Stimulated activated CD8-positive, alpha-beta memory T cell treated with anti-CD3 and anti-CD28 coated beads, Interleukin-15, amount 100 ng/mL, for 24 hours (primary cell): Measurements from ENCODE around the gene ACBD3.

Source experiments
- DNase-seq: peaks from one replicate; pipeline ENCODE4 v3.0.0-alpha.2; 2020; ENCODE audit warnings: low read depth

The ACBD3 gene

GRCh38 chr1:226111883-226112261 lies 74.7 kb downstream of the ACBD3 start:
- DNase-seq = no peak

- DNase-seq = no peak
Measured at GRCh38 chr1:226111098-226111882, 75.3 kb downstream of the ACBD3 start.

GRCh38 chr1:226110249-226111097 lies 76.1 kb downstream of the ACBD3 start:
- peak; percentile 33 for DNase-seq

GRCh38 chr1:226109829-226110248 lies 76.7 kb downstream of the ACBD3 start:
- DNase-seq = peak; percentile 61

GRCh38 chr1:226108935-226109828 lies 77.4 kb downstream of the ACBD3 start:
- DNase-seq = no peak

- DNase-seq = no peak
Measured at GRCh38 chr1:226107471-226108460, 78.8 kb downstream of the ACBD3 start.

- no peak for DNase-seq
Measured at GRCh38 chr1:226104671-226105121, 81.8 kb downstream of the ACBD3 start.

- DNase-seq = no peak
Measured at GRCh38 chr1:226100436-226101391, 85.8 kb downstream of the ACBD3 start.

GRCh38 chr1:226098870-226099835 lies 87.4 kb downstream of the ACBD3 start:
- DNase-seq = no peak

GRCh38 chr1:226097866-226098625 lies 88.5 kb downstream of the ACBD3 start:
- no peak for DNase-seq

GRCh38 chr1:226095286-226095685 lies 91.3 kb downstream of the ACBD3 start:
- no peak for DNase-seq
